GM23338 (cell line): ENCODE results near the gene SMAD1. TPM values are rescaled to one million over a fixed set of nuclear protein-coding genes. Genes with fewer than 3 reads are reported as not detected.

Source experiments
- ATAC-seq: fragments of 200-7000 bp; cut with Tn5 transposase; 3 replicates; pipeline ENCODE4 v1.9.1; 2020
- DNase-seq: peaks from one replicate; pipeline ENCODE4 v3.0.0-alpha.2; 2015; ENCODE audit warnings: low spot score
- H2AFZ ChIP-seq: fragments of 200-600 bp; sonication (generic); 2 replicates; pipeline ENCODE4 v1.8.0; 2016; ENCODE audit warnings: antibody characterized with exemption, mild to moderate bottlenecking, moderate library complexity
- H3F3A ChIP-seq: fragments of 200-600 bp; sonication (generic); replicated peaks from 2 replicates; pipeline ENCODE4 v1.8.0; 2017; ENCODE audit warnings: antibody characterized with exemption, mixed run types, low read depth
- H3K27ac ChIP-seq: fragments of 200-600 bp; sonication (generic); 2 replicates; pipeline ENCODE4 v1.6.1; 2016; ENCODE audit warnings: low read depth
- H3K27me3 ChIP-seq: fragments of 200-600 bp; sonication (generic); 2 replicates; pipeline ENCODE4 v1.8.0; 2016; ENCODE audit warnings: mild to moderate bottlenecking, mixed run types, moderate library complexity; ENCODE audit not compliant: insufficient read depth
- H3K36me3 ChIP-seq: fragments of 200-600 bp; sonication (generic); 2 replicates; pipeline ENCODE4 v1.8.0; 2016; ENCODE audit warnings: mild to moderate bottlenecking; ENCODE audit not compliant: insufficient read depth
- H3K4me1 ChIP-seq: fragments of 200-600 bp; sonication (generic); 2 replicates; pipeline ENCODE4 v1.8.0; 2016; ENCODE audit warnings: mild to moderate bottlenecking, moderate library complexity; ENCODE audit not compliant: insufficient read depth
- H3K4me2 ChIP-seq: fragments of 200-600 bp; sonication (generic); 2 replicates; pipeline ENCODE4 v1.7.1; 2017; ENCODE audit warnings: mixed run types
- H3K4me3 ChIP-seq: fragments of 200-600 bp; sonication (generic); 2 replicates; pipeline ENCODE4 v1.6.1; 2016; ENCODE audit warnings: mixed run types
- H3K79me2 ChIP-seq: fragments of 200-600 bp; sonication (generic); replicated peaks from 2 replicates; pipeline ENCODE4 v1.8.0; 2017; ENCODE audit warnings: mild to moderate bottlenecking; ENCODE audit not compliant: insufficient read depth
- H3K9me2 ChIP-seq: fragments of 200-600 bp; sonication (generic); 2 replicates; pipeline ENCODE4 v1.8.0; 2017; ENCODE audit not compliant: insufficient read depth
- H4K20me1 ChIP-seq: fragments of 200-600 bp; sonication (generic); replicated peaks from 2 replicates; pipeline ENCODE4 v1.8.0; 2017; ENCODE audit warnings: mild to moderate bottlenecking; ENCODE audit not compliant: insufficient read depth
- H3K27ac Mint-ChIP-seq: 2 replicates; pipeline ENCODE4 v1.8.0; 2020; ENCODE audit warnings: inconsistent platforms, mild to moderate bottlenecking, moderate library complexity, mixed read lengths
- H3K27me3 Mint-ChIP-seq: 3 replicates; pipeline ENCODE4 v1.8.0; 2022; ENCODE audit warnings: low read depth, mild to moderate bottlenecking, moderate library complexity, mixed read lengths, inconsistent platforms; ENCODE audit not compliant: insufficient read depth, poor library complexity
- H3K36me3 Mint-ChIP-seq: 3 replicates; pipeline ENCODE4 v1.8.0; 2021; ENCODE audit warnings: low read depth, mild to moderate bottlenecking, inconsistent platforms, moderate library complexity, mixed read lengths
- H3K4me1 Mint-ChIP-seq: 3 replicates; pipeline ENCODE4 v1.8.0; 2020; ENCODE audit warnings: mild to moderate bottlenecking, inconsistent platforms, mixed read lengths
- H3K4me3 Mint-ChIP-seq: 3 replicates; pipeline ENCODE4 v1.8.0; 2021; ENCODE audit warnings: moderate library complexity, mild to moderate bottlenecking, inconsistent platforms, mixed read lengths
- H3K9me3 Mint-ChIP-seq: 3 replicates; pipeline ENCODE4 v1.8.0; 2020; ENCODE audit warnings: moderate library complexity, mild to moderate bottlenecking, inconsistent platforms, mixed read lengths
- CREB1 ChIP-seq: fragments of 250-450 bp; sonication (Bioruptor Pico); IDR thresholded peaks from 2 replicates; pipeline ENCODE4 v1.5.0; 2020; ENCODE audit warnings: low read depth, mild to moderate bottlenecking, moderate library complexity
- EZH2 ChIP-seq: fragments of 200-600 bp; sonication (generic); IDR thresholded peaks from one replicate; pipeline ENCODE4 v1.8.0; 2017; ENCODE audit warnings: antibody characterized with exemption, mild to moderate bottlenecking, low read depth; ENCODE audit not compliant: unreplicated experiment
- EZH2phosphoT487 ChIP-seq: fragments of 200-600 bp; sonication (generic); IDR thresholded peaks from one replicate; pipeline ENCODE4 v1.8.1; 2018; ENCODE audit warnings: antibody characterized with exemption; ENCODE audit not compliant: unreplicated experiment
- JUNB ChIP-seq: IDR thresholded peaks from one replicate; pipeline ENCODE4 v1.6.1; 2016; ENCODE audit warnings: antibody characterized with exemption; ENCODE audit not compliant: unreplicated experiment
- NANOG ChIP-seq: IDR thresholded peaks from 2 replicates; pipeline ENCODE4 v1.6.1; 2016; ENCODE audit warnings: antibody characterized with exemption, borderline replicate concordance
- POLR2AphosphoS5 ChIP-seq: IDR thresholded peaks from 2 replicates; pipeline ENCODE4 v1.6.1; 2016; ENCODE audit warnings: antibody characterized with exemption, low read depth
- STAT1 ChIP-seq: IDR thresholded peaks from one replicate; pipeline ENCODE4 v1.6.1; 2016; ENCODE audit warnings: antibody characterized with exemption; ENCODE audit not compliant: unreplicated experiment
- ZNF114 ChIP-seq: fragments of 250-450 bp; sonication (Bioruptor Pico); IDR thresholded peaks from 2 replicates; pipeline ENCODE4 v1.5.0; 2020; ENCODE audit warnings: mild to moderate bottlenecking, moderate library complexity
- ZNF331 ChIP-seq: fragments of 250-450 bp; sonication (Bioruptor Pico); IDR thresholded peaks from 2 replicates; pipeline ENCODE4 v1.5.0; 2020; ENCODE audit warnings: low read depth, mild to moderate bottlenecking, moderate library complexity
- polyA plus RNA-seq: library from polyadenylated mRNA; unstranded; fragments of >200 nt; fragmentation: Nextera tagmentation; extraction: Ambion mirVana; gene quantifications from 2 replicates; pipeline ENCODE4 v1.2.1, GENCODE V29; 2016
- total RNA-seq: library from RNA; depleted of rRNA; stranded (reverse); fragments of >200 nt; shearing (Covaris generic); gene quantifications from 2 replicates; pipeline ENCODE4 v1.2.3, GENCODE V29; 2014
- TF ChIP-seq, protein P1 (sequence below), 2 experiments: fragments of 200-600 bp in 1 of 2; sonication (generic) in 1 of 2; conservative IDR thresholded peaks; 2 replicates each; pipeline versions ENCODE4 v1.5.1 to v1.6.1; 2016 to 2017; ENCODE audit warnings: antibody characterized with exemption in 2 of 2, low read depth in 2 of 2, mild to moderate bottlenecking in 2 of 2, moderate library complexity in 1 of 2
- TF ChIP-seq, protein P2 (sequence below): IDR thresholded peaks from one replicate; pipeline ENCODE4 v1.6.1; 2018; ENCODE audit warnings: antibody characterized with exemption; ENCODE audit not compliant: unreplicated experiment
- TF ChIP-seq, protein P3 (sequence below): IDR thresholded peaks from 2 replicates; pipeline ENCODE4 v1.6.1; 2016; ENCODE audit warnings: antibody characterized with exemption
- TF ChIP-seq, protein P4 (sequence below): fragments of 250-450 bp; sonication (Bioruptor Pico); IDR thresholded peaks from 2 replicates; pipeline ENCODE4 v1.5.0; 2020; ENCODE audit warnings: mild to moderate bottlenecking, moderate library complexity

The SMAD1 gene
- total and polyA plus RNA-seq, 2 experiments from 2014 or later: 19.8 to 33.6 TPM

DNA sequence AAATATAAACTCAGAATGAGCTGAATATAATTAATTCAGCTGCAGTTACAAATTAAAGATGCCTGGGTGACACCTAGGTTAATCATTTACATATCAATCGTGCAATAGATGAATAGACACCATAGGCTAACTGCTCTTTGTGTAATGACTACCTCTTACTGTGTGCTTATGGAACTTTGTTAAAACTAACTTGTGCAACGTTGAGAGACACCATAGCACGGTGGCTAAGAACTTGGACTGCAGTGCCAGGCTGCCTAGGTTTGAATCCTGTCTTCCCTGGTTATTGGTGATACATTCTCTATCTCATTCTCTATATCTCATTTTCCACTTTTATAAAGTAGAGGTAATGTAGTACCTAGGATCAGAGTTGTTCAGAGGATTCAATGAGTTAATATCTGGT lies 46.9 kb downstream of the SMAD1 start:
- H3F3A ChIP-seq: no peaks in the 10 kb centered on the region
- no peak overlapping the region for H3K4me3 Mint-ChIP-seq
- no peaks in the 10 kb centered on the region for H4K20me1 ChIP-seq
- H3K9me3 Mint-ChIP-seq: no peaks in the 10 kb centered on the region
- DNase-seq: no peak
- H3K27ac Mint-ChIP-seq: no peak overlapping the region
- no peaks in the 10 kb centered on the region for H3K27me3 Mint-ChIP-seq
- no peaks in the 10 kb centered on the region for H3K9me2 ChIP-seq
- H3K36me3 Mint-ChIP-seq: 0 out of 3 replicates have a peak, but pooled peaks cover 2% of the 10 kb centered on the region
- TF ChIP-seq, protein P1, sequence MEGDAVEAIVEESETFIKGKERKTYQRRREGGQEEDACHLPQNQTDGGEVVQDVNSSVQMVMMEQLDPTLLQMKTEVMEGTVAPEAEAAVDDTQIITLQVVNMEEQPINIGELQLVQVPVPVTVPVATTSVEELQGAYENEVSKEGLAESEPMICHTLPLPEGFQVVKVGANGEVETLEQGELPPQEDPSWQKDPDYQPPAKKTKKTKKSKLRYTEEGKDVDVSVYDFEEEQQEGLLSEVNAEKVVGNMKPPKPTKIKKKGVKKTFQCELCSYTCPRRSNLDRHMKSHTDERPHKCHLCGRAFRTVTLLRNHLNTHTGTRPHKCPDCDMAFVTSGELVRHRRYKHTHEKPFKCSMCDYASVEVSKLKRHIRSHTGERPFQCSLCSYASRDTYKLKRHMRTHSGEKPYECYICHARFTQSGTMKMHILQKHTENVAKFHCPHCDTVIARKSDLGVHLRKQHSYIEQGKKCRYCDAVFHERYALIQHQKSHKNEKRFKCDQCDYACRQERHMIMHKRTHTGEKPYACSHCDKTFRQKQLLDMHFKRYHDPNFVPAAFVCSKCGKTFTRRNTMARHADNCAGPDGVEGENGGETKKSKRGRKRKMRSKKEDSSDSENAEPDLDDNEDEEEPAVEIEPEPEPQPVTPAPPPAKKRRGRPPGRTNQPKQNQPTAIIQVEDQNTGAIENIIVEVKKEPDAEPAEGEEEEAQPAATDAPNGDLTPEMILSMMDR (conservative IDR thresholded peaks at IDR 0.05; ENCODE audit: low read depth in 2 of 2): no peak
- TF ChIP-seq STAT1 (no peak), NANOG (no peak), EZH2 (no peak), POLR2AphosphoS5 (no peak), EZH2phosphoT487 (no peak), CREB1 (CRISPR knock-in tag) (no peak), JUNB (no peak), ZNF114 (CRISPR knock-in tag) (no peak), ZNF331 (CRISPR knock-in tag) (no peak)
- TF ChIP-seq, protein P2, sequence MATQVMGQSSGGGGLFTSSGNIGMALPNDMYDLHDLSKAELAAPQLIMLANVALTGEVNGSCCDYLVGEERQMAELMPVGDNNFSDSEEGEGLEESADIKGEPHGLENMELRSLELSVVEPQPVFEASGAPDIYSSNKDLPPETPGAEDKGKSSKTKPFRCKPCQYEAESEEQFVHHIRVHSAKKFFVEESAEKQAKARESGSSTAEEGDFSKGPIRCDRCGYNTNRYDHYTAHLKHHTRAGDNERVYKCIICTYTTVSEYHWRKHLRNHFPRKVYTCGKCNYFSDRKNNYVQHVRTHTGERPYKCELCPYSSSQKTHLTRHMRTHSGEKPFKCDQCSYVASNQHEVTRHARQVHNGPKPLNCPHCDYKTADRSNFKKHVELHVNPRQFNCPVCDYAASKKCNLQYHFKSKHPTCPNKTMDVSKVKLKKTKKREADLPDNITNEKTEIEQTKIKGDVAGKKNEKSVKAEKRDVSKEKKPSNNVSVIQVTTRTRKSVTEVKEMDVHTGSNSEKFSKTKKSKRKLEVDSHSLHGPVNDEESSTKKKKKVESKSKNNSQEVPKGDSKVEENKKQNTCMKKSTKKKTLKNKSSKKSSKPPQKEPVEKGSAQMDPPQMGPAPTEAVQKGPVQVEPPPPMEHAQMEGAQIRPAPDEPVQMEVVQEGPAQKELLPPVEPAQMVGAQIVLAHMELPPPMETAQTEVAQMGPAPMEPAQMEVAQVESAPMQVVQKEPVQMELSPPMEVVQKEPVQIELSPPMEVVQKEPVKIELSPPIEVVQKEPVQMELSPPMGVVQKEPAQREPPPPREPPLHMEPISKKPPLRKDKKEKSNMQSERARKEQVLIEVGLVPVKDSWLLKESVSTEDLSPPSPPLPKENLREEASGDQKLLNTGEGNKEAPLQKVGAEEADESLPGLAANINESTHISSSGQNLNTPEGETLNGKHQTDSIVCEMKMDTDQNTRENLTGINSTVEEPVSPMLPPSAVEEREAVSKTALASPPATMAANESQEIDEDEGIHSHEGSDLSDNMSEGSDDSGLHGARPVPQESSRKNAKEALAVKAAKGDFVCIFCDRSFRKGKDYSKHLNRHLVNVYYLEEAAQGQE: no peak
- TF ChIP-seq, protein P3, sequence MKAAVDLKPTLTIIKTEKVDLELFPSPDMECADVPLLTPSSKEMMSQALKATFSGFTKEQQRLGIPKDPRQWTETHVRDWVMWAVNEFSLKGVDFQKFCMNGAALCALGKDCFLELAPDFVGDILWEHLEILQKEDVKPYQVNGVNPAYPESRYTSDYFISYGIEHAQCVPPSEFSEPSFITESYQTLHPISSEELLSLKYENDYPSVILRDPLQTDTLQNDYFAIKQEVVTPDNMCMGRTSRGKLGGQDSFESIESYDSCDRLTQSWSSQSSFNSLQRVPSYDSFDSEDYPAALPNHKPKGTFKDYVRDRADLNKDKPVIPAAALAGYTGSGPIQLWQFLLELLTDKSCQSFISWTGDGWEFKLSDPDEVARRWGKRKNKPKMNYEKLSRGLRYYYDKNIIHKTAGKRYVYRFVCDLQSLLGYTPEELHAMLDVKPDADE: no peak
- TF ChIP-seq, protein P4, sequence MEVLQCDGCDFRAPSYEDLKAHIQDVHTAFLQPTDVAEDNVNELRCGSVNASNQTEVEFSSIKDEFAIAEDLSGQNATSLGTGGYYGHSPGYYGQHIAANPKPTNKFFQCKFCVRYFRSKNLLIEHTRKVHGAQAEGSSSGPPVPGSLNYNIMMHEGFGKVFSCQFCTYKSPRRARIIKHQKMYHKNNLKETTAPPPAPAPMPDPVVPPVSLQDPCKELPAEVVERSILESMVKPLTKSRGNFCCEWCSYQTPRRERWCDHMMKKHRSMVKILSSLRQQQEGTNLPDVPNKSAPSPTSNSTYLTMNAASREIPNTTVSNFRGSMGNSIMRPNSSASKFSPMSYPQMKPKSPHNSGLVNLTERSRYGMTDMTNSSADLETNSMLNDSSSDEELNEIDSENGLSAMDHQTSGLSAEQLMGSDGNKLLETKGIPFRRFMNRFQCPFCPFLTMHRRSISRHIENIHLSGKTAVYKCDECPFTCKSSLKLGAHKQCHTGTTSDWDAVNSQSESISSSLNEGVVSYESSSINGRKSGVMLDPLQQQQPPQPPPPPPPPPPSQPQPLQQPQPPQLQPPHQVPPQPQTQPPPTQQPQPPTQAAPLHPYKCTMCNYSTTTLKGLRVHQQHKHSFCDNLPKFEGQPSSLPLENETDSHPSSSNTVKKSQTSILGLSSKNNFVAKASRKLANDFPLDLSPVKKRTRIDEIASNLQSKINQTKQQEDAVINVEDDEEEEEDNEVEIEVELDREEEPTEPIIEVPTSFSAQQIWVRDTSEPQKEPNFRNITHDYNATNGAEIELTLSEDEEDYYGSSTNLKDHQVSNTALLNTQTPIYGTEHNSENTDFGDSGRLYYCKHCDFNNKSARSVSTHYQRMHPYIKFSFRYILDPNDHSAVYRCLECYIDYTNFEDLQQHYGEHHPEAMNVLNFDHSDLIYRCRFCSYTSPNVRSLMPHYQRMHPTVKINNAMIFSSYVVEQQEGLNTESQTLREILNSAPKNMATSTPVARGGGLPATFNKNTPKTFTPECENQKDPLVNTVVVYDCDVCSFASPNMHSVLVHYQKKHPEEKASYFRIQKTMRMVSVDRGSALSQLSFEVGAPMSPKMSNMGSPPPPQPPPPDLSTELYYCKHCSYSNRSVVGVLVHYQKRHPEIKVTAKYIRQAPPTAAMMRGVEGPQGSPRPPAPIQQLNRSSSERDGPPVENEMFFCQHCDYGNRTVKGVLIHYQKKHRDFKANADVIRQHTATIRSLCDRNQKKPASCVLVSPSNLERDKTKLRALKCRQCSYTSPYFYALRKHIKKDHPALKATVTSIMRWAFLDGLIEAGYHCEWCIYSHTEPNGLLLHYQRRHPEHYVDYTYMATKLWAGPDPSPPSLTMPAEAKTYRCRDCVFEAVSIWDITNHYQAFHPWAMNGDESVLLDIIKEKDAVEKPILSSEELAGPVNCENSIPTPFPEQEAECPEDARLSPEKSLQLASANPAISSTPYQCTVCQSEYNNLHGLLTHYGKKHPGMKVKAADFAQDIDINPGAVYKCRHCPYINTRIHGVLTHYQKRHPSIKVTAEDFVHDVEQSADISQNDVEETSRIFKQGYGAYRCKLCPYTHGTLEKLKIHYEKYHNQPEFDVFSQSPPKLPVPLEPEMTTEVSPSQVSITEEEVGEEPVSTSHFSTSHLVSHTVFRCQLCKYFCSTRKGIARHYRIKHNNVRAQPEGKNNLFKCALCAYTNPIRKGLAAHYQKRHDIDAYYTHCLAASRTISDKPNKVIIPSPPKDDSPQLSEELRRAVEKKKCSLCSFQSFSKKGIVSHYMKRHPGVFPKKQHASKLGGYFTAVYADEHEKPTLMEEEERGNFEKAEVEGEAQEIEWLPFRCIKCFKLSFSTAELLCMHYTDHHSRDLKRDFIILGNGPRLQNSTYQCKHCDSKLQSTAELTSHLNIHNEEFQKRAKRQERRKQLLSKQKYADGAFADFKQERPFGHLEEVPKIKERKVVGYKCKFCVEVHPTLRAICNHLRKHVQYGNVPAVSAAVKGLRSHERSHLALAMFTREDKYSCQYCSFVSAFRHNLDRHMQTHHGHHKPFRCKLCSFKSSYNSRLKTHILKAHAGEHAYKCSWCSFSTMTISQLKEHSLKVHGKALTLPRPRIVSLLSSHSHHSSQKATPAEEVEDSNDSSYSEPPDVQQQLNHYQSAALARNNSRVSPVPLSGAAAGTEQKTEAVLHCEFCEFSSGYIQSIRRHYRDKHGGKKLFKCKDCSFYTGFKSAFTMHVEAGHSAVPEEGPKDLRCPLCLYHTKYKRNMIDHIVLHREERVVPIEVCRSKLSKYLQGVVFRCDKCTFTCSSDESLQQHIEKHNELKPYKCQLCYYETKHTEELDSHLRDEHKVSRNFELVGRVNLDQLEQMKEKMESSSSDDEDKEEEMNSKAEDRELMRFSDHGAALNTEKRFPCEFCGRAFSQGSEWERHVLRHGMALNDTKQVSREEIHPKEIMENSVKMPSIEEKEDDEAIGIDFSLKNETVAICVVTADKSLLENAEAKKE (CRISPR knock-in tag): no peak
- H3K4me1 ChIP-seq: peaks cover 12% of the 10 kb centered on the region
- H3K36me3 ChIP-seq: no peaks in the 10 kb centered on the region
- no peak overlapping the region for H2AFZ ChIP-seq
- no peak overlapping the region for H3K4me2 ChIP-seq
- ATAC-seq: no peak
- H3K27ac ChIP-seq: no peak overlapping the region
- H3K4me3 ChIP-seq: no peak overlapping the region
- peaks cover 32% of the 10 kb centered on the region for H3K79me2 ChIP-seq
- no peaks in the 10 kb centered on the region for H3K27me3 ChIP-seq
- peaks cover 29% of the 10 kb centered on the region for H3K4me1 Mint-ChIP-seq
